KOPT-K1 (cell line): ENCODE measurements around the gene GPR12.

Experiments used
- H3K27ac ChIP-seq: fragments of 200-600 bp; sonication (generic); 2 replicates; pipeline ENCODE4 v1.5.1; 2016; ENCODE audit warnings: antibody characterized with exemption, mild to moderate bottlenecking, low read depth, low read length; ENCODE audit not compliant: poor library complexity, severe bottlenecking
- H3K36me3 ChIP-seq: fragments of 200-600 bp; sonication (generic); 2 replicates; pipeline ENCODE4 v1.5.1; 2017; ENCODE audit warnings: antibody characterized with exemption, mild to moderate bottlenecking, low read length, moderate library complexity; ENCODE audit not compliant: insufficient read depth
- H3K9me3 ChIP-seq: fragments of 200-600 bp; sonication (generic); 2 replicates; pipeline ENCODE4 v1.5.1; 2017; ENCODE audit warnings: antibody characterized with exemption, low read length, mild to moderate bottlenecking; ENCODE audit not compliant: insufficient read depth, poor library complexity, severe bottlenecking

GPR12 gene

DNA sequence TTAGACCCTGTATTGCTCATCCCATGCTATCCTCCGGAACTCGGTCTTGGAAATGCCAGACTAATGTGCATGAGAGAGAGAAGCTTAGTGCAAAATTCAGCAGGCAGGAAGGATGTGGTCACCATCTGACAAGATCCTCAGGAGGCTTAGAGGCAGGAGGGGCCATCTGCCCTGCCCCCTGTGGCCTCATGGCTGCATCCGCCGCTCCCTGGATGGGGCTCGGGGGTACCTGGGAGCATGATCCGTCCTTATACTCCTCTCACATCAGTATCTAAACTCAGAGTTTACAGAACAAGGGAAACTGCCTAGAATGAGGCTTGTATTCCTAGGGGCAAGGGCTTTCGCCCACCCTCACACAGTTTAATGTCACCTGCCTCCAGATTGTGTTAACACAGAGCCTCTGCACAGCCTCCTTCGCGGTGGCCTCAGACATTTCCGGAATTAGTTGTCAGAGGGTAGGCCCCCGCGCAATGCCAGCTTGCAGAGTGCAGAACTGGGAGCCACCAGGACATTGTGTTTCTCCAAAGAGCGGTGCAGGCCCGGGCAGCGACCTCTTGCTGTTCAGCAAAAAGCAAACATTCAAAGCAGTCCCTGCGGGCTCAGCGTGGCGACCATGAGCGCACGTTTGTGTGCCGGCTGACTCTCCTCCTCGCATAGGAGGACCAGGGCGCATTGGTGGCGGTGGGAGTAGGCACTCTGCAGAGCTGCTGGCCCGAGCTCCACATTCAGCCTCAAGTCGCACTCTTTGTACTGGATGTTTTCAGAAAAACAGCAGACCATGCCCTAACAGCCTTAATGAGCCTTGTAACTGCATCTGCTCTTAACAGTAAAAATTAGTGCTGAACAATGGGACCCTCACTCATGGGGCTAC is 39.1 kb downstream of the GPR12 start:
- Histone ChIP-seq H3K36me3 (no peaks in the 10 kb centered on the region), H3K9me3 (no peaks in the 10 kb centered on the region), H3K27ac (peak overlapping the region; percentile 67)

DNA sequence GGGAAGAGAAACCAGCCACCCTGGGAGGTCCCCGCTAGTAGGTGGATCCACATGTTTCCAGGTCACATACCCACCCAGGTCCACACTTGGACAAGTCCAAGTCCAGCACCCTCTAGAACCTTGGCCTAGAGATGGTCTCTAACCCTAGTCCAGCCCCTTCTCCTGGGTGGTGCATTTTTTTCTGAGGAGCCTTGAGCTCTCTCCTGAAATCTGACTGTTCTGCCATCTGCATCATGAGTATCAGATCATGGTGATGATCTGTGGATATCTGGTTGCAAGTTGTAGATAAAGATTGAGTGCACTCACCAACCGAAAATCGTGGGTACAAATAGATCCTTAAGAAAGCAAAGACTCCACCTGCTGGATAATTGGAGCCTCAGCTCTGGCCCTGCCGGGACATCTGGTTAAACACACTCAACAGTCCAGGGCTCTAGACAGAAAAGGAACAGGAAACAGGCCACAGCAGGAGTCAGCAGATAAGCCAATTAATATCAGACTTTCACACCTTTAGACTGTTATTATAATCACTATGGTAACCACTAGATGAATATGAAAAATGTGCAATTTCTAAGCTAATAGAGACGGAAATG is 41.1 kb downstream of the GPR12 start:
- Histone ChIP-seq H3K9me3 (no peaks in the 10 kb centered on the region), H3K36me3 (no peaks in the 10 kb centered on the region), H3K27ac (no peak overlapping the region)

DNA sequence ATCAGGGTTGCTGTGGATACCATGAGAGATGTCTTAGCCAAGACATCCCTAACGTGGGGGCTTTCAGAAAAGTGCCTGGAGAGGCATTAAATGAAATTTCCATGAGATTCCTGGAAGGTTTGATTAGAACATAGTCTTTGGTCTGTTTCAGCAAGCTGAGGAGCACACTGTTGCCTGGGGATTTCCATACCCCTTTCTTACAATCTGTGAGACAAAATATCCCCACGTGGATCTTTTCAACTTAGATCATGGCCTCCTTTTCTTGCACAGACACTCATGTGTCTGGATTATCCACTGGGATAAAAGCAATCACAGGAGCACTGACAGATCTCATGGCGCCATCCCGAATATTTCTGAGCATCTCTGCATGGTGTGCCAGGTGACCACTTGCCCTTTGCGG is 41.7 kb downstream of the GPR12 start:
- Histone ChIP-seq H3K9me3 (no peaks in the 10 kb centered on the region), H3K27ac (no peak overlapping the region), H3K36me3 (no peaks in the 10 kb centered on the region)

DNA sequence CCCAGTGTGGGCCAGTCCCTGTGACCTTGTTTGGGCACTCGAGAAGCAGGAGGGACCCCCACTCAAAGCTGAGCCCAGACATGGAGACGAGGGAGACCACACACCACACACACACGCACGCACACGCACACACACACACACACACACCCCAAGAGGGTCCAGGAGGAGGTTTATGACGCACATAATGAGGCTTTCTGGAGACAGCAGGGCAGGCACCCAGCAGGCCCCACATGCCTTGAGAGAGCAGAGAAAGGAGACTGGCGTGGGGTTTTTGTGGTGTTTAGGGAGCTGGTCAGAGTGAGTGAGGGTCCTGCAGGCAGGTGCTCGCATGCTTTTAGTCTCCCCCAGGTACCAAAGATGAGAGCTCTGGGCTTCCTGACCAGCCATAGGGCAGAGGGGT is 42.4 kb downstream of the GPR12 start:
- Histone ChIP-seq H3K36me3 (no peaks in the 10 kb centered on the region), H3K9me3 (no peaks in the 10 kb centered on the region), H3K27ac (no peak overlapping the region)

DNA sequence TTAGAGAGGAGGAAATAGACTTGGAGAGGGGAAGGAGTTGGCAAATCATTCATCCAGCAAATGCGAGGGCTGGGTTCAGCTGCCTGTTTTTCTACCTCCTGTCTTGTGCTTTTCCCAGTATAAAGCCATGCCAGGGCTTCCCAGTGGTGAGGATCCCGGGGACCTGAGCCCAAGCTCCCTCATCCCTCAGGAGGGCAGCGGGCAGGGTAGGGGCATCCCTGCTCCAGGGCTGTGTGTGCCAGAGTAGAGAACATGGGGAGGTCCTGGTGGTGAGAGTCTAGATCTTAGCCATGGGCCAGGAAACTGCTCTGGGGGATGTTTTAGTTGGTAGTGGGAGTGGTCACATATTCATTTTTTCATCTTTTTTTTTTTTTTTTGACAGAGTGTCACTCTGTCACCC is 43.6 kb downstream of the GPR12 start:
- Histone ChIP-seq H3K9me3 (peaks cover 3% of the 10 kb centered on the region), H3K27ac (no peak overlapping the region), H3K36me3 (no peaks in the 10 kb centered on the region)

DNA sequence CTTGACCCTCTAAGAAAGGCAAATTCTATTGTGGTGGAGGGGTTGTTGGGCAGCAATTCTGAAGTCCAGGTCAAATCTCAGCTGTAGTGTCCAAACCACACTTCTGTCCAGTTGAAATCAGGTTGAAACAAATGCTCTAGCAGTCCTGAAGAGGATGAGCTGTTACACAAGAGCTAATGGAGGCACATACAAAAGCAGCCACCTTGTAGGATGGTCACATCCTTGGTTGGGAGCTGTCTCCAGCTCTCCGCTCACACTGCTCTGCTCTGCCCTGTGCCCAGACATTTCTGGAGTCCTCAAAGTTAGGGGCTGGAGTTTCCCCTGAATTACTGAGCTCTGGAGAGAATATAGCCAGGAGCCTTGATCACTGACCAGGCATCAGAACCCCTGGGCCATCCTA is 47.2 kb downstream of the GPR12 start:
- peaks cover 3% of the 10 kb centered on the region for H3K9me3 ChIP-seq
- no peak overlapping the region for H3K27ac ChIP-seq
- no peaks in the 10 kb centered on the region for H3K36me3 ChIP-seq

DNA sequence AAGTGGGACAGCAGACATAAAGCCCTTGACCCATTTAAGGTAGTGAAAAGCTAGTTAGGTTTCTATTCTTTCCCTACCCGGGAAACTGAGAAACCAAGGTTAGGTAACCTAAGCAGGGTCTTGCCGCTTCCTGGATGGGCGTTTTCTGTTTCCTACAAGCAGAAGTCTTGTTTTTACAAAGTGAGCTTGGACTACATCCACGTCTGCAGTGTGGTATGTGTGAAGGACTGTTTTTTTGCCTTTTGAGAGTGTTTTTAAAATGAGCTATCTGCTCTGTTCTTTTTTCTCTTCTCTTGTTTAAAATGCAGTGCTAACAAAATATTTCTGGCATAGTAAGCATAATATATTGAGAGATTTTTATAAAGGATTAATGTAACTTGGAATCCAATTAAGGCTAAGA is 49.4 kb downstream of the GPR12 start:
- Histone ChIP-seq H3K36me3 (no peaks in the 10 kb centered on the region), H3K27ac (no peak overlapping the region), H3K9me3 (peaks cover 3% of the 10 kb centered on the region)

DNA sequence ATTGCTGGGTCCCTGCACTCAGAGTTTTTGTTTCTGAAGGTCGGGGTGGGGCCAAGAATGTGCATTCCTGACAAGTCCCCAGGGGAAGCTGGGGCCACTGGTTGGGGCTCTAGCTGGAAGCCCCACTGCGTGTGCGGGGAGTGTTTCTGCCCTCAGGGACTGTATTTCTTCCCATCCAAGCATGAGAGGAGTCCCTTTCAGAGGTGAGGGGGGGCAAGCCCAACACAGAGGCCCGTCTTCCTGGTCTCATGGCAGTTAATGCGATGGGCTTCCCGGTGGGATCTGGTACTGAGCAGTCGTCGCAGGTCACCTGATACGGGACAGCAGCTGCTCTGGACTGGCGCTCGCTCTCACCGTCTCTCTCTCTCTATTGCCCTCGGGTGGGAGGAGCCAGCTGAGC is 50.4 kb downstream of the GPR12 start:
- H3K9me3 ChIP-seq, result peaks cover 3% of the 10 kb centered on the region
- H3K27ac ChIP-seq, result no peak overlapping the region
- H3K36me3 ChIP-seq, result no peaks in the 10 kb centered on the region

DNA sequence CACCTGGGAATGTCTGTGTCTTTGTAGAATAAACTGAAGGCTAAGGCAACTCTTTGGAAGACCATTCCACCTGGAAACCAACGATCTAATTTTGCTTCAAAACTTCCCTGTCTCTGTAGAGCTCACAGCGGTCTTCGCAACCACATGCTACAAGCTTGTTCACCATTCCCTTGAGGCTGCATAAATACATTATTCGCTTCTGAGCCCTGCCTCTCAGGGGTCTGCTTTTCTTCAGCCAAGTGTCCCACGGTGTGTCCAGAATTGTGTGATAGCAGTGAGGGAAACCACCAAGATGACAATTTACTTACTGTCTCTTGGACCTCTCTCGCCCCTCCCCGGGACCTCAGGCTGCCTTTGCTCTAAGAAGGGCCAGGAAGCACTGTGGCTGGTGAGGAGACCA is 51.1 kb downstream of the GPR12 start:
- Histone ChIP-seq H3K27ac (no peak overlapping the region), H3K9me3 (peaks cover 3% of the 10 kb centered on the region), H3K36me3 (no peaks in the 10 kb centered on the region)

DNA sequence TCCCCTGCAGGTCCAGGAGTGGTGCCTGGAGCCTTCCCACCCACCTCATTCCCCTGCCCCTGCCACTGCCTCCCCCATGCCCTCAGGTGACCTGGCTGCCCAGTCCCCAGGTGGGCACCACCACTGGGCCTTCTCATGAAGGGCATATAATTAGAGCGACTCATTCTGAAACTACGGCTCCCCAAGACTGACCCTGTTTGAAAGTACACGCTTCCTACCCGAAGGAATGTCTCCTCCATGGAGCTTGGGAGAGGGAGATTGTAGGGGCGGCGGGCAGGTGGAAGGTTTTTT is 52.6 kb downstream of the GPR12 start:
- Histone ChIP-seq H3K36me3 (no peaks in the 10 kb centered on the region), H3K27ac (no peak overlapping the region)

DNA sequence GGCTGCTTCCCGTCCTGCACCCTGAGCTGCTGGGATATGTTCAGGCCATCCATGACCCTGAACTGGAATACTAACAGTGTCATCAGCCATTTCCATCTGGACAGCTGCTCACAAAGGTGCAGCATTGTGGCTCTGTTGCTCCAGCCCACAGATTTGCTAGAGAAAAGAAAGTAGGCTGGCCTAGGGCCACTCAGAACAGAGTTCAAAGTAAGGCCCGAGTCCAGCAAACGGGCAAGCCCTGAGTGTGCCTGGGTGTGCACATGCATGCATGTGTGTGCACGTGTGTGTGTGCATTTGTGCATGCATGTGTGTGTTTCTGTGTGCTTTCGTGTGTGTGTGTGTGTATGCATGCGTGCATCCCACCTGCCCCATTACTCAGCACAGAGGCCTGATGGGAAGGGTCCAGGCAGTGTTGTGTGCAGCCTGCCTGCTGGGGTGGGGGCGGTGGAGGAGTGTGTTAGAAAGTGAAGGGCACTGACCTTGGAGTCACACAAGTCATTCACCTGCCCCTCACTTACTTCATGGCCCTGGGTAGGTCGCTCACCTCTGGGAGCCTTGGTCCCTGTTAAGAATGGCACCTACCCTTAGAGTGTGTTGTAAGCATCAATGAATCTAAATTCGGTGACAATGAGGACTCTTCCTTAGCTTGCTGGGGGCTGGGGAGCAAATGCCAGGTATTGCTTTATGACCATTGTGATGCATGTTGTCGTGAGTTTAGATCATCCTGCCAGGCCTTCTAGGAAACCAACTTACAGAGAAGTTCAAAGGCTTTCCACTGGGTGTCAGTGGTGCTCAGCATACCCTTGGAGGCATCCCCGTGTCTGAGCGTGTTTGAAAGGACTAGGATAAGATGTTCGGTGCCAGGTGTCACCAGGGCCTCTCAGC is 53.2 kb downstream of the GPR12 start:
- Histone ChIP-seq H3K9me3 (no peaks in the 10 kb centered on the region), H3K27ac (no peak overlapping the region)

More for the DNA sequence above, 52.6 kb downstream of the GPR12 start:
- peaks cover 3% of the 10 kb centered on the region for H3K9me3 ChIP-seq

DNA sequence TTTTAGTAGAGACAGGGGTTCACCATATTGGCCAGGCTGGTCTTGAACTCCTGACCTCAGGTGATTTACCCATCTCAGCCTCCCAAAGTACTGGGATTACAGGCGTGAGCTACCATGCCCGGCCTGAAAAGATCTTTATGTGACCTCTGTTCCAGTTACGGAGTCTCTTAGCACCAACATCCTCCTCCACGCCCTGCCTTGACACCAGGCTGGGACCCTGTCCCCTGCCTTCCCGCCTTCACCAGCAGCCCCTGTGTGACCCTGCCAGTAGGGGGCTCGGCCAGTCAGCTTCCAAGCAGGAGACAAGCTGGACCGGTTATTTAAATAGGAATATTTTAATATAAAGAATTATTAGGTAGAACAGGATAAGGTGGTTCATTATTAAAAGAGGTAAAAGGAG is 54.2 kb downstream of the GPR12 start:
- H3K27ac ChIP-seq, result no peak overlapping the region
- no peaks in the 10 kb centered on the region for H3K36me3 ChIP-seq
- no peaks in the 10 kb centered on the region for H3K9me3 ChIP-seq

More for the DNA sequence above, 53.2 kb downstream of the GPR12 start:
- no peaks in the 10 kb centered on the region for H3K36me3 ChIP-seq

DNA sequence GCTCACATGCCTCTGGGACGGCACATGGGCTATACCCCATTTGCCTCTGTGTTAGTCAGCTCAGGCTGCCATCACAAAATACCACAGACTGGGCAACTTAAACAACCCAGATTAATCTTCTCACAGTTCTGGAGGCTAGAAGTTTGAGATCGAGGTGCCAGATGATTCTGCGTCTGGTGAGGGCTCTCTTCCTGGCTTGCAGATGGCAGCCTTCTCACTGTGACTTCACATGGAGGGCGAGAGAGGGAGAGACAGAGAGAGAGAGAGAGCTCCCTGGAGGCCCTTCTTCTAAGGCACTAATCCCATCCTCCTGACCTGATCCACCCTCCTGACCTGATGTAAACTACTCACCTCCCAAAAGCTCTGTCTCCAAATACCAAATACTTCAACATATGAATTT is 55.0 kb downstream of the GPR12 start:
- H3K9me3 ChIP-seq, result no peaks in the 10 kb centered on the region
- no peaks in the 10 kb centered on the region for H3K36me3 ChIP-seq
- H3K27ac ChIP-seq, result no peak overlapping the region
